HepG2 (cell line): ENCODE results near the gene CDH13. TPM values are rescaled to one million over a fixed set of nuclear protein-coding genes. Genes with fewer than 3 reads are reported as not detected.

Experiments used
- ATAC-seq: fragments of 200-7000 bp; cut with Tn5 transposase; 3 replicates; pipeline ENCODE4 v1.9.1; 2020; ENCODE audit warnings: mild to moderate bottlenecking, moderate library complexity
- BruUV-seq: library from RNA; stranded (reverse); fragments of 400-500 nt; replicated peaks from 2 replicates; lab custom pipeline; 2021; lab: Mats Ljungman, UMichigan
- CTCF ChIA-PET: fragments of 300-600 bp; formaldehyde crosslinking; extraction: SDS; loops from one replicate; lab custom pipeline; 2021; ENCODE audit warnings: low total read pairs, inconsistent platforms, low intra/inter-chr PET ratio; lab: Yijun Ruan, JAX
- POLR2A ChIA-PET: fragments of 350-600 bp; sonication (Branson Sonifier 250); formaldehyde crosslinking; loops from one replicate; lab custom pipeline; 2020; ENCODE audit warnings: antibody characterized with exemption, inconsistent platforms; lab: Yijun Ruan, JAX
- DNase-seq: peaks from one replicate; pipeline ENCODE4 v3.0.0-alpha.2; 2015; ENCODE audit warnings: low spot score
- FAIRE-seq: peaks from 3 replicates; lab custom pipeline; 2011; peaks lifted over from hg19 to GRCh38; lab: Jason Lieb, UNC
- H2AFZ ChIP-seq: one replicate; pipeline ENCODE4 v1.6.1; 2011; ENCODE audit warnings: low read length, inconsistent platforms
- H3K27ac ChIP-seq: fragments of 300-600 bp; 3 replicates; pipeline ENCODE4 v1.8.0; 2011; ENCODE audit warnings: mixed run types, mild to moderate bottlenecking, mixed read lengths, low read length, inconsistent platforms; ENCODE audit not compliant: insufficient read depth; ENCODE audit errors: extremely low read length
- H3K27me3 ChIP-seq, 2 experiments: fragments of 200-600 bp in 1 of 2; 2 replicates in 1 of 2; 3 replicates in 1 of 2; pipeline versions ENCODE4 v1.6.0 to v1.8.0; 2011; ENCODE audit warnings: low read length in 2 of 2, mild to moderate bottlenecking in 2 of 2, moderate library complexity in 2 of 2, inconsistent platforms in 1 of 2; ENCODE audit not compliant: insufficient read depth in 2 of 2, control insufficient read depth in 1 of 2
- H3K36me3 ChIP-seq, 2 experiments: fragments of 200-600 bp in 1 of 2; replicated peaks in 1 of 2; 2 replicates in 1 of 2; 3 replicates in 1 of 2; pipeline versions ENCODE4 v1.5.1 to v1.8.0; 2011; ENCODE audit warnings: low read length in 2 of 2, inconsistent platforms in 1 of 2; ENCODE audit not compliant: insufficient read depth in 2 of 2, control insufficient read depth in 1 of 2
- H3K4me1 ChIP-seq: 2 replicates; pipeline ENCODE4 v1.5.1; 2012; ENCODE audit warnings: low read length, inconsistent platforms; ENCODE audit not compliant: insufficient read depth
- H3K4me2 ChIP-seq: 2 replicates; pipeline ENCODE4 v1.6.0; 2011; ENCODE audit warnings: low read depth, low read length, inconsistent platforms
- H3K4me3 ChIP-seq, 3 experiments: fragments of 200-600 bp in 1 of 3; sonication (generic), shearing (Covaris generic) in 1 of 3; replicated peaks in 1 of 3; 2 replicates each; pipeline ENCODE4 v1.5.1; 2011 to 2016; ENCODE audit warnings: low read length in 3 of 3, inconsistent platforms in 2 of 3, low read depth in 2 of 3, mild to moderate bottlenecking in 2 of 3, control low read depth in 1 of 3, mixed read lengths in 1 of 3; ENCODE audit not compliant: insufficient read depth in 1 of 3
- H3K79me2 ChIP-seq: one replicate; pipeline ENCODE4 v1.6.1; 2011; ENCODE audit warnings: low read length, inconsistent platforms; ENCODE audit not compliant: insufficient read depth
- H3K9ac ChIP-seq: 2 replicates; pipeline ENCODE4 v1.6.0; 2011; ENCODE audit warnings: mild to moderate bottlenecking, low read depth, low read length, inconsistent platforms; ENCODE audit not compliant: insufficient read depth
- H3K9me3 ChIP-seq: 2 replicates; pipeline ENCODE4 v1.5.1; 2012; ENCODE audit warnings: mild to moderate bottlenecking, low read length
- H4K20me1 ChIP-seq: 2 replicates; pipeline ENCODE4 v1.6.0; 2011; ENCODE audit warnings: inconsistent platforms, mild to moderate bottlenecking, low read length, moderate library complexity; ENCODE audit not compliant: insufficient read depth
- CCAR2 ChIP-seq: fragments of 200-400 bp; formaldehyde crosslinking; optimal IDR thresholded peaks from 2 replicates; pipeline ENCODE3; 2018; ENCODE audit warnings: low read depth, mild to moderate bottlenecking, low read length, moderate library complexity
- NFIC ChIP-seq: IDR thresholded peaks from 2 replicates; pipeline ENCODE4 v1.6.1; 2012; ENCODE audit warnings: mild to moderate bottlenecking, low read length, inconsistent platforms
- NFYC ChIP-seq: IDR thresholded peaks from 2 replicates; pipeline ENCODE4 v1.6.1; 2016; ENCODE audit warnings: missing genetic modification reagents, missing compliant biosample characterization
- SATB2 ChIP-seq: sonication (generic); formaldehyde crosslinking; IDR thresholded peaks from 2 replicates; pipeline ENCODE4 v1.5.0; 2020; ENCODE audit warnings: missing genetic modification reagents
- SP5 ChIP-seq: IDR thresholded peaks from 2 replicates; pipeline ENCODE4 v1.6.1; 2016; ENCODE audit warnings: low read depth, borderline replicate concordance
- ZFYVE20 ChIP-seq: sonication (generic); formaldehyde crosslinking; IDR thresholded peaks from 2 replicates; pipeline ENCODE4 v1.8.0; 2023; ENCODE audit warnings: low read depth, mild to moderate bottlenecking, moderate library complexity, missing genetic modification reagents, borderline replicate concordance
- ZNF577 ChIP-seq: sonication (generic); formaldehyde crosslinking; IDR thresholded peaks from 2 replicates; pipeline ENCODE4 v1.4.0; 2020; ENCODE audit warnings: mild to moderate bottlenecking, low read depth, missing genetic modification reagents, borderline replicate concordance
- ZNF790 ChIP-seq: sonication (generic); formaldehyde crosslinking; IDR thresholded peaks from 2 replicates; pipeline ENCODE4 v1.8.0; 2022; ENCODE audit warnings: missing genetic modification reagents, mild to moderate bottlenecking, borderline replicate concordance
- ZSCAN21 ChIP-seq: sonication (generic); formaldehyde crosslinking; IDR thresholded peaks from 2 replicates; pipeline ENCODE4 v1.8.0; 2022; ENCODE audit warnings: mild to moderate bottlenecking, missing genetic modification reagents, moderate library complexity, borderline replicate concordance
- ZSCAN9 ChIP-seq: IDR thresholded peaks from 2 replicates; pipeline ENCODE4 v1.6.1; 2016; ENCODE audit warnings: borderline replicate concordance
- WGBS: methylation state at CpG from one replicate; pipeline ENCODE4 v1.1.6; 2017; ENCODE audit warnings: low lambda C conversion rate; 5-methylcytosine and 5-hydroxymethylcytosine counted together
- in situ Hi-C: cut with HindIII; loops from 2 replicates; pipeline ENCODE4 v1.10.0; 2017; ENCODE audit warnings: low pct_unique_long_range_greater_than_20kb; ENCODE audit not compliant: extremely low pct_ligation_motif_present
- intact Hi-C: fragments of 100-400 bp; cut with micrococcal nuclease; formaldehyde crosslinking; loops from one replicate; pipeline ENCODE4 v1.10.0; 2022; ENCODE audit not compliant: unreplicated experiment
- polyA plus RNA-seq, 8 experiments: library from polyadenylated mRNA; depleted of rRNA in 3 of 8; stranded (reverse) in 7 of 8; unstranded in 1 of 8; fragments of >200 nt; fragmentation: Illumina TruSeq in 4 of 8; extraction: Trizol in 4 of 8; gene quantifications; 2 replicates each; pipeline versions ENCODE4 v1.2.1 to v1.2.3, GENCODE V29; 2011 to 2016; ENCODE audit warnings: low read depth in 4 of 8, missing spikeins in 1 of 8, mixed read lengths in 1 of 8; ENCODE audit not compliant: insufficient read depth in 1 of 8
- total RNA-seq, 5 experiments: library from RNA; depleted of rRNA; stranded (reverse); fragments of >200 nt; fragmentation: Illumina TruSeq; extraction: Trizol; gene quantifications; 2 replicates each; pipeline ENCODE4 v1.2.3, GENCODE V29; 2016; ENCODE audit warnings: low read depth in 1 of 5
- TF ChIP-seq, protein P1 (sequence below): sonication (generic); formaldehyde crosslinking; IDR thresholded peaks from 2 replicates; pipeline ENCODE4 v1.5.0; 2020; ENCODE audit warnings: mild to moderate bottlenecking, missing genetic modification reagents, borderline replicate concordance

Gene CDH13
- total and polyA plus RNA-seq, 2 of the 13 experiments (the other 11 are each of a cell fraction or from before 2014, with no cell fraction given), result not detected

GRCh38 chr16:83794860-83795554 is 1168.2 kb downstream of the CDH13 start:
- no peak overlapping the region for H3K4me2 ChIP-seq
- H3K4me3 ChIP-seq, result no peak overlapping the region
- in situ Hi-C loops (no loop called here), intact Hi-C loops (no loop called here)
- 19% methylated on average over 10 of the region's 10 CpGs for WGBS
- H4K20me1 ChIP-seq, result no peaks in the 10 kb centered on the region
- ChIA-PET CTCF (no interaction called here), POLR2A (no interaction called here)
- no peaks in the 10 kb centered on the region for H3K9me3 ChIP-seq
- FAIRE-seq (no peak), ATAC-seq (no peak), DNase-seq (no peak)
- H3K79me2 ChIP-seq, result no peaks in the 10 kb centered on the region
- no peak overlapping the region for H3K9ac ChIP-seq
- no TSS peak for BruUV-seq
- H3K4me1 ChIP-seq, result no peaks in the 10 kb centered on the region
- TF ChIP-seq ZSCAN21 (no peak), SP5 (CRISPR knock-in tag) (no peak), ZSCAN9 (CRISPR knock-in tag) (no peak), SATB2 (CRISPR knock-in tag) (no peak), ZNF577 (no peak), ZFYVE20 (no peak), NFYC (CRISPR knock-in tag) (no peak), ZNF790 (no peak), CCAR2 (no peak), NFIC (no peak)
- TF ChIP-seq, protein P1, sequence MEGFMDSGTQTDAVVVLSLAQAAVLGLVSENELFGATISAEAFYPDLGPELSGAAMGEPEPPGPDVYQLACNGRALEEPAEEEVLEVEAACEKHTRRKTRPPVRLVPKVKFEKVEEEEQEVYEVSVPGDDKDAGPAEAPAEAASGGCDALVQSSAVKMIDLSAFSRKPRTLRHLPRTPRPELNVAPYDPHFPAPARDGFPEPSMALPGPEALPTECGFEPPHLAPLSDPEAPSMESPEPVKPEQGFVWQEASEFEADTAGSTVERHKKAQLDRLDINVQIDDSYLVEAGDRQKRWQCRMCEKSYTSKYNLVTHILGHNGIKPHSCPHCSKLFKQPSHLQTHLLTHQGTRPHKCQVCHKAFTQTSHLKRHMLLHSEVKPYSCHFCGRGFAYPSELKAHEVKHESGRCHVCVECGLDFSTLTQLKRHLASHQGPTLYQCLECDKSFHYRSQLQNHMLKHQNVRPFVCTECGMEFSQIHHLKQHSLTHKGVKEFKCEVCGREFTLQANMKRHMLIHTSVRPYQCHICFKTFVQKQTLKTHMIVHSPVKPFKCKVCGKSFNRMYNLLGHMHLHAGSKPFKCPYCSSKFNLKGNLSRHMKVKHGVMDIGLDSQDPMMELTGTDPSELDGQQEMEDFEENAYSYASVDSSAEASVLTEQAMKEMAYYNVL (CRISPR knock-in tag), result no peak
- H2AFZ ChIP-seq, result no peak overlapping the region
- no peaks in the 10 kb centered on the region for H3K36me3 ChIP-seq
- no peak overlapping the region for H3K27ac ChIP-seq
- H3K27me3 ChIP-seq, result peaks cover 2 to 54% of the 10 kb centered on the region in 2 experiments; a peak in 4 of 5 replicates
